H9 (cell line): Measurements from ENCODE around the gene SERPINA10. TPM values are rescaled to one million over a fixed set of nuclear protein-coding genes. Genes with fewer than 3 reads are reported as not detected.

Experiments
- DNase-seq: peaks from one replicate; pipeline ENCODE4 v3.0.0-alpha.2; 2017
- H2AFZ ChIP-seq: one replicate; pipeline ENCODE4 v1.6.1; 2013; ENCODE audit warnings: mild to moderate bottlenecking, low read length, control low read depth, moderate library complexity
- H2AK5ac ChIP-seq: 2 replicates; pipeline ENCODE4 v1.6.1; 2013; ENCODE audit warnings: low read length, control low read depth, mixed read lengths; ENCODE audit not compliant: insufficient read length
- H2BK120ac ChIP-seq: one replicate; pipeline ENCODE4 v1.6.1; 2013; ENCODE audit warnings: low read depth, mild to moderate bottlenecking, low read length, control low read depth, inconsistent platforms; ENCODE audit not compliant: poor library complexity, severe bottlenecking
- H2BK12ac ChIP-seq: 2 replicates; pipeline ENCODE4 v1.6.1; 2013; ENCODE audit warnings: low read length, control low read depth, mixed read lengths, low read depth; ENCODE audit not compliant: insufficient read length
- H2BK15ac ChIP-seq: 2 replicates; pipeline ENCODE4 v1.6.1; 2013; ENCODE audit warnings: low read depth, low read length, control low read depth
- H2BK20ac ChIP-seq: one replicate; pipeline ENCODE4 v1.6.1; 2013; ENCODE audit warnings: low read depth, mild to moderate bottlenecking, low read length, control low read depth, inconsistent platforms; ENCODE audit not compliant: poor library complexity, severe bottlenecking
- H2BK5ac ChIP-seq: 2 replicates; pipeline ENCODE4 v1.6.1; 2013; ENCODE audit warnings: low read length, control low read depth, mixed read lengths; ENCODE audit not compliant: insufficient read length
- H3K14ac ChIP-seq: 2 replicates; pipeline ENCODE4 v1.6.1; 2013; ENCODE audit warnings: low read length, control low read depth; ENCODE audit not compliant: insufficient read depth
- H3K18ac ChIP-seq: 2 replicates; pipeline ENCODE4 v1.6.1; 2013; ENCODE audit warnings: low read depth, mild to moderate bottlenecking, mixed read lengths, low read length, control low read depth; ENCODE audit not compliant: insufficient read length
- H3K23ac ChIP-seq: 2 replicates; pipeline ENCODE4 v1.6.1; 2013; ENCODE audit warnings: low read length, control low read depth, mixed read lengths, low read depth; ENCODE audit not compliant: insufficient read length
- H3K23me2 ChIP-seq: 2 replicates; pipeline ENCODE4 v1.6.1; 2013; ENCODE audit warnings: low read depth, mild to moderate bottlenecking, mixed read lengths, low read length, control low read depth; ENCODE audit not compliant: insufficient read length, poor library complexity, severe bottlenecking
- H3K27ac ChIP-seq: 2 replicates; pipeline ENCODE4 v1.5.1; 2013; ENCODE audit warnings: low read length, control low read depth, mixed read lengths, low read depth; ENCODE audit not compliant: insufficient read length
- H3K27me3 ChIP-seq: 2 replicates; pipeline ENCODE4 v1.6.1; 2013; ENCODE audit warnings: low read length, control low read depth, inconsistent platforms; ENCODE audit not compliant: insufficient read depth
- H3K4ac ChIP-seq: 2 replicates; pipeline ENCODE4 v1.6.1; 2013; ENCODE audit warnings: low read depth, mild to moderate bottlenecking, control low read depth, inconsistent platforms, low read length, moderate library complexity
- H3K4me1 ChIP-seq: 2 replicates; pipeline ENCODE4 v1.6.1; 2013; ENCODE audit warnings: low read length, control low read depth, inconsistent platforms; ENCODE audit not compliant: insufficient read depth
- H3K4me2 ChIP-seq: 2 replicates; pipeline ENCODE4 v1.6.1; 2013; ENCODE audit warnings: low read length, control low read depth, mixed read lengths; ENCODE audit not compliant: insufficient read length, insufficient read depth
- H3K56ac ChIP-seq: 2 replicates; pipeline ENCODE4 v1.6.1; 2013; ENCODE audit warnings: low read depth, mild to moderate bottlenecking, mixed read lengths, low read length, control low read depth; ENCODE audit not compliant: insufficient read length
- H3K79me1 ChIP-seq: 2 replicates; pipeline ENCODE4 v1.6.1; 2013; ENCODE audit warnings: low read depth, mild to moderate bottlenecking, moderate library complexity, low read length, control low read depth, inconsistent platforms; ENCODE audit not compliant: insufficient read depth, poor library complexity, severe bottlenecking
- H3K79me2 ChIP-seq: 2 replicates; pipeline ENCODE4 v1.6.1; 2013; ENCODE audit warnings: low read length, control low read depth, inconsistent platforms; ENCODE audit not compliant: insufficient read depth
- H3K9ac ChIP-seq: 2 replicates; pipeline ENCODE4 v1.6.1; 2013; ENCODE audit warnings: low read length, control low read depth, mixed read lengths; ENCODE audit not compliant: insufficient read length; ENCODE audit errors: extremely low read depth
- H3K9me3 ChIP-seq: one replicate; pipeline ENCODE4 v1.6.1; 2013; ENCODE audit warnings: low read depth, low read length, inconsistent platforms; ENCODE audit not compliant: control insufficient read depth
- H3T11ph ChIP-seq: one replicate; pipeline ENCODE4 v1.6.1; 2013; ENCODE audit warnings: mild to moderate bottlenecking, low read length, control low read depth, inconsistent platforms
- H4K20me1 ChIP-seq: one replicate; pipeline ENCODE4 v1.6.1; 2013; ENCODE audit not compliant: control insufficient read depth, insufficient read length, insufficient read depth
- H4K5ac ChIP-seq: 2 replicates; pipeline ENCODE4 v1.6.1; 2013; ENCODE audit warnings: low read depth, mild to moderate bottlenecking, mixed read lengths, low read length, control low read depth; ENCODE audit not compliant: insufficient read length
- H4K8ac ChIP-seq: replicated peaks from 2 replicates; pipeline ENCODE4 v1.6.1; 2013; ENCODE audit warnings: low read length, control low read depth, mixed read lengths, low read depth; ENCODE audit not compliant: insufficient read length
- H4K91ac ChIP-seq: 2 replicates; pipeline ENCODE4 v1.6.1; 2013; ENCODE audit warnings: low read depth, mild to moderate bottlenecking, moderate library complexity, mixed read lengths, low read length, control low read depth; ENCODE audit not compliant: insufficient read length
- H3K27ac Mint-ChIP-seq, 3 experiments: 2 replicates in 2 of 3; 3 replicates in 1 of 3; pipeline ENCODE4 v1.8.0; 2020 to 2021; ENCODE audit warnings: mixed read lengths in 3 of 3, mild to moderate bottlenecking in 1 of 3, moderate library complexity in 1 of 3
- H3K27me3 Mint-ChIP-seq: 2 replicates; pipeline ENCODE4 v1.8.0; 2021; ENCODE audit warnings: low read depth, mild to moderate bottlenecking, moderate library complexity, mixed read lengths
- H3K36me3 Mint-ChIP-seq, 3 experiments: 2 replicates in 2 of 3; 3 replicates in 1 of 3; pipeline ENCODE4 v1.8.0; 2020 to 2021; ENCODE audit warnings: low read depth in 3 of 3, mixed read lengths in 3 of 3; ENCODE audit not compliant: insufficient read depth in 1 of 3
- H3K4me1 Mint-ChIP-seq, 2 experiments: 2 replicates each; pipeline ENCODE4 v1.8.0; 2020; ENCODE audit warnings: mixed read lengths in 2 of 2
- H3K4me3 Mint-ChIP-seq, 2 experiments: 2 replicates in 1 of 2; 3 replicates in 1 of 2; pipeline ENCODE4 v1.8.0; 2020 to 2021; ENCODE audit warnings: mild to moderate bottlenecking in 2 of 2, mixed read lengths in 2 of 2, moderate library complexity in 1 of 2
- H3K9me3 Mint-ChIP-seq, 2 experiments: 2 replicates in 1 of 2; 3 replicates in 1 of 2; pipeline ENCODE4 v1.8.0; 2020; ENCODE audit warnings: mild to moderate bottlenecking in 2 of 2, mixed read lengths in 2 of 2, moderate library complexity in 1 of 2
- CTCF ChIP-seq: fragments of 200-600 bp; sonication (generic); conservative IDR thresholded peaks from 3 replicates; pipeline ENCODE4 v1.8.0; 2021; ENCODE audit warnings: antibody characterized with exemption, mild to moderate bottlenecking
- WGBS: extraction: QIAGEN DNeasy Blood & Tissue Kit; methylation state at CpG from one replicate; pipeline ENCODE4 v1.1.7; 2013; ENCODE audit warnings: missing lambda C conversion rate, low lambda C conversion rate, mixed read lengths; ENCODE audit not compliant: insufficient read length; ENCODE audit errors: extremely low coverage; 5-methylcytosine and 5-hydroxymethylcytosine counted together
- total RNA-seq: library from RNA; stranded (reverse); gene quantifications from 2 replicates; pipeline ENCODE4 v1.2.1, GENCODE V29; 2021

Gene SERPINA10
- total RNA-seq, 1 experiment from 2014 or later: not detected

GRCh38 chr14:94291159-94291905, 1.7 kb downstream of the SERPINA10 start:
- H3K4me1 Mint-ChIP-seq: peaks cover 2 to 11% of the 10 kb centered on the region in 2 experiments; a peak in 3 of 4 replicates
- Histone ChIP-seq H3K79me2 (no peaks in the 10 kb centered on the region), H3K18ac (no peak overlapping the region), H2AK5ac (no peak overlapping the region), H3K14ac (no peak overlapping the region), H3K27ac (no peak overlapping the region), H3K4me2 (no peak overlapping the region), H4K91ac (no peak overlapping the region), H3K9me3 (no peaks in the 10 kb centered on the region), H2BK15ac (no peak overlapping the region), H3K4me1 (no peaks in the 10 kb centered on the region; the same call in 1 of the 2 replicates), H4K20me1 (no peaks in the 10 kb centered on the region), H3K4ac (no peak overlapping the region), H2BK20ac (no peak overlapping the region), H3T11ph (no peak overlapping the region), H2BK5ac (no peak overlapping the region), H2BK120ac (no peak overlapping the region), H3K56ac (no peak overlapping the region), H3K79me1 (no peaks in the 10 kb centered on the region), H2AFZ (no peak overlapping the region), H4K5ac (no peak overlapping the region), H3K23ac (no peak overlapping the region), H4K8ac (no peak overlapping the region), H3K23me2 (no peaks in the 10 kb centered on the region), H2BK12ac (no peak overlapping the region), H3K9ac (no peak overlapping the region), H3K27me3 (no peaks in the 10 kb centered on the region)
- H3K36me3 Mint-ChIP-seq: no peaks in the 10 kb centered on the region
- no peak for DNase-seq
- no CpG with 5 or more reads among the region's 13 CpGs for WGBS
- TF ChIP-seq CTCF: no peak
- H3K4me3 Mint-ChIP-seq: no peak overlapping the region
- peak overlapping the region in 1 of 3 experiments; percentile 14; a peak in 1 of 7 replicates for H3K27ac Mint-ChIP-seq
- no peaks in the 10 kb centered on the region; the same call in 1 of the 2 replicates for H3K27me3 Mint-ChIP-seq
- H3K9me3 Mint-ChIP-seq: no peaks in the 10 kb centered on the region
